Duodenal mucosa (tissue), 2 donors: ENCODE results near the gene TEX14.
A peak's percentile ranks its signal among the peaks of the same experiment; 100 is the strongest.

Source experiments
- H3K27ac ChIP-seq: one replicate; pipeline ENCODE4 v1.7.0; 2013; ENCODE audit warnings: low read depth, low read length
- H3K27me3 ChIP-seq, 2 donors: one replicate each; pipeline ENCODE4 v1.7.0; 2013; ENCODE audit warnings: low read length in 2 of 2, control low read depth in 1 of 2; ENCODE audit not compliant: insufficient read depth in 2 of 2, control insufficient read depth in 1 of 2
- H3K36me3 ChIP-seq, 2 donors: one replicate each; pipeline ENCODE4 v1.7.0; 2013; ENCODE audit warnings: low read length in 2 of 2, control low read depth in 1 of 2; ENCODE audit not compliant: insufficient read depth in 2 of 2, control insufficient read depth in 1 of 2
- H3K4me1 ChIP-seq, 2 donors: one replicate each; pipeline ENCODE4 v1.7.0; 2013; ENCODE audit warnings: low read length in 2 of 2, control low read depth in 1 of 2; ENCODE audit not compliant: insufficient read depth in 2 of 2, control insufficient read depth in 1 of 2
- H3K4me3 ChIP-seq, 2 donors: one replicate each; pipeline ENCODE4 v1.7.0; 2013; ENCODE audit warnings: low read length in 2 of 2, low read depth in 1 of 2
- H3K9ac ChIP-seq, 2 donors: one replicate each; pipeline ENCODE4 v1.7.0; 2013; ENCODE audit warnings: low read length in 2 of 2, low read depth in 1 of 2
- H3K9me3 ChIP-seq, 2 donors: one replicate each; pipeline ENCODE4 v1.7.0; 2013; ENCODE audit warnings: low read length in 2 of 2, control low read depth in 1 of 2; ENCODE audit not compliant: control insufficient read depth in 1 of 2

The TEX14 gene

DNA sequence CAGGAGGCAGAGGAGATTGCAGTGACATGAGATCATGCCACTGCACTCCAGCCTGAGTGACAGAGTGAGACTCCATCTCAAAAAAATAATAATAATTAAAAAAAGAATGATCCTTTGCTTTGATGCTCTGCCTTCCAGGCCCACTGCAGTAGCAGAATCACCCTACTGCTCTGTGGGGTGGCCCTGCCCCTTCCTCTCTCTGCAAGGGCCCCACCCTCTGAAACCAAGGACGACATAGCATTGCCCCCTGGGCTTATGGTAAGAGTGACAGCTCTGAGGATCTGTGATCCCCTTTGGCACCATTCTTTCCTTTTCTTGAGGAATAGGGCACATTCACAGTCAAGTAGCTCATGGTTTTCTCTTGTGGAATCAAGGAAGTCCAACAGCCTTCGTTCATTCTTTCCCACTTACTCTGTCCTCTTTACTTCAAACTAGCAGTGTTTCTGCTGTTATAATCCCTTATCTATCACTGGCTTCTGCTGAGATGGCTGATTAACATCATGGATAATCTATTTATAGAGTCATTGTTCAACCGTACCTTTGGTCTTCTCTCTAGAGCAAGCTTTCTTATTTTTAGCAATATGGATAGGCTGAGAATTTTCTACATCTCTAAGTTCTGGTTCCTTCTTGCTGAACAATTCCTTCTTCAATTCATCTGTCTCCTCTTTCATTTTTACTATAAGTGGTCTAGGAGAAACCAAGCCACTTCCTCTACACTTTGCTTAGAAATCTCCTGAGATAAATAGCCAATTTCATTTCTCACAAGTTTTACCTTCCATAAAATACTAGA lies 14.7 kb upstream of the TEX14 start:
- peaks cover 0 to 8% of the 10 kb centered on the region in 2 donors for H3K36me3 ChIP-seq
- no peak overlapping the region for H3K9ac ChIP-seq
- no peaks in the 10 kb centered on the region for H3K9me3 ChIP-seq
- H3K27ac ChIP-seq: no peak overlapping the region
- H3K27me3 ChIP-seq: no peaks in the 10 kb centered on the region
- H3K4me3 ChIP-seq: no peak overlapping the region
- no peaks in the 10 kb centered on the region for H3K4me1 ChIP-seq

DNA sequence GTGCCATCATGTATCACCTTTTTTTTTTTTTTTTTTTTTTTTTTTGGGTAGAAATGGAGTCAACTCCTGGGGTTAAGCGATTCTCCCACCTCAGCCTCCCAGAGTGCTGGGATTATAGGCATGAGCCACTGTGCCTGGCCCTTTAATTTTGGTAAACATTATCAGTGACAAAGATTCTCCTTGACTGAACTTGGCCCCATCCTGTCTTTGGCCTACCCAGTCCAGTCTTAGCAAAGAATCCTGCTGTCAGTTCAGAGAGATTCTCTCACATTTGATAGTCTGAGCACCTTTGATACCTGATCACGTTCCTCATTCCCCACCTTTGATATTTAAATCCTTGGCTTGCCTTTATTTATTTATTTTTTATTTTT lies 12.1 kb upstream of the TEX14 start:
- Histone ChIP-seq H3K27ac (no peak overlapping the region), H3K9ac (no peak overlapping the region), H3K4me1 (no peaks in the 10 kb centered on the region), H3K4me3 (no peak overlapping the region), H3K36me3 (peaks cover 0 to 4% of the 10 kb centered on the region in 2 donors), H3K9me3 (no peaks in the 10 kb centered on the region), H3K27me3 (no peaks in the 10 kb centered on the region)

GRCh38 chr17:58703137-58703915 lies 11.5 kb upstream of the TEX14 start:
- Histone ChIP-seq H3K27ac (no peak overlapping the region), H3K4me1 (no peaks in the 10 kb centered on the region), H3K9me3 (no peaks in the 10 kb centered on the region), H3K9ac (no peak overlapping the region), H3K36me3 (peaks cover 0 to 4% of the 10 kb centered on the region in 2 donors), H3K4me3 (no peak overlapping the region), H3K27me3 (no peaks in the 10 kb centered on the region)

DNA sequence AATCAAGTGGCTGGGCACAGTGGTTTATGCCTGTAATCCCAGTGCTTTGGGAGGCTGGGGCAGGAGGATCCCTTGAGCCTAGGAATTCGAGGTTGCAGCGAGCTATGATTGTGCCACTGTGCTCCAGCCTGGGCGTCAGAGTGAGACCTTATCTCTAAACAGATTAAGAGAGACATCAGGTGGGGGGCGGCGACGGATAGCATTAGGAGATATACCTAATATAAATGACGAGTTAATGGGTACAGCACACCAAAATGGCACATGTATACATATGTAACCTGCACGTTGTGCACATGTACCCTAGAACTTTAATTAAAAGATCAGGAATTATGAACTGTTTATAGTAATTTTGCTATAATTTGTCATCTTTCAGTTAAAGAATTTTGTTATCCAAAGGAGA lies 10.9 kb upstream of the TEX14 start:
- peaks cover 0 to 4% of the 10 kb centered on the region in 2 donors for H3K36me3 ChIP-seq
- no peak overlapping the region for H3K4me3 ChIP-seq
- H3K4me1 ChIP-seq: no peaks in the 10 kb centered on the region
- no peaks in the 10 kb centered on the region for H3K27me3 ChIP-seq
- H3K9me3 ChIP-seq: no peaks in the 10 kb centered on the region
- H3K27ac ChIP-seq: no peak overlapping the region
- no peak overlapping the region for H3K9ac ChIP-seq

- no peaks in the 10 kb centered on the region for H3K4me1 ChIP-seq
- H3K27me3 ChIP-seq: no peaks in the 10 kb centered on the region
- H3K9me3 ChIP-seq: no peaks in the 10 kb centered on the region
- no peak overlapping the region for H3K9ac ChIP-seq
- no peak overlapping the region for H3K27ac ChIP-seq
- no peak overlapping the region for H3K4me3 ChIP-seq
- peaks cover 0 to 4% of the 10 kb centered on the region in 2 donors for H3K36me3 ChIP-seq
Measured at GRCh38 chr17:58702045-58702476, 10.2 kb upstream of the TEX14 start.

DNA sequence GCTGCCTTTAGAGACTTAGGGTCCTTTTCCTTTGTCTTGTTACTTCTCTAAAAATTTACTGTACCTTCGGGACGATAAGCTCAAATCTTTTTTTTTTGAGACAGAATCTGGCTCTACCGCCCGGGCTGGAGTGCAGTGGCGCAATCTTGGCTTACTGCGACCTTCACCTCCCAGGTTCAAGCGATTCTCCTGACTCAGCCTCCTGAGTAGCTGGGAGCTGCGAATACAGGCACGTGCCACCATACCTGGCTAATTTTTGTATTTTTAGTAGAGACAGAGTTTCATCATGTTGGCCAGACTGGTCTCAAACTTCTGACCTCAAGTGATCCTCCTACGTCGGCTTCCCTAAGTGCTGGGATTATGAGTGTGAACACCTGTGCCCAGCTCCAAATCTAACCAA lies 7.9 kb upstream of the TEX14 start:
- Histone ChIP-seq H3K36me3 (peaks cover 4 to 5% of the 10 kb centered on the region in 2 donors), H3K9me3 (no peaks in the 10 kb centered on the region)

GRCh38 chr17:58694826-58695225 lies 3.0 kb upstream of the TEX14 start:
- H3K4me1 ChIP-seq: peaks cover 10 to 14% of the 10 kb centered on the region in 2 donors
- no peaks in the 10 kb centered on the region for H3K27me3 ChIP-seq
- H3K4me3 ChIP-seq: no peak overlapping the region
- no peaks in the 10 kb centered on the region for H3K9me3 ChIP-seq
- H3K36me3 ChIP-seq: peaks cover 0 to 5% of the 10 kb centered on the region in 2 donors
- H3K27ac ChIP-seq: no peak overlapping the region
- H3K9ac ChIP-seq: no peak overlapping the region

More for the DNA sequence above, 7.9 kb upstream of the TEX14 start:
- no peak overlapping the region for H3K9ac ChIP-seq
- no peak overlapping the region for H3K4me3 ChIP-seq
- H3K27me3 ChIP-seq: no peaks in the 10 kb centered on the region
- no peak overlapping the region for H3K27ac ChIP-seq
- H3K4me1 ChIP-seq: no peaks in the 10 kb centered on the region

DNA sequence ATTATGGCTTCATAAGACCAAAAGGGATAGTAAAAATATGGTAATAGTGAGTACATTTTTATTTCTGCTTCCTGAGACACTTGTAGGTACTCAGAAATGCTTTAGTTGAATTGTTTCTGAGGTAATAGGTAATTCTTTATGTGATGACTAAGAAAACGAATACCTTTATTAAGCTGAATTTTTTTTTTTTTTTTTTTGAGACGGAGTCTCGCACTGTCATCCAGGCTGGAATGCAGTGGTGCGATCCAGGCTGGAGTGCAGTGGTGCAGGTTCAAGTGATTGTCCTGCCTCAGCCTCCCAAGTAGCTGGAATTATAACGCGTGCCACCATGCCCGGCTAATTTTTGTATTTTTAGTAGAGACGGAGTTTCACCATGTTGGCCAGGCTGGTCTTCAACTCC lies 2.5 kb upstream of the TEX14 start:
- no peak overlapping the region for H3K4me3 ChIP-seq
- peaks cover 10 to 14% of the 10 kb centered on the region in 2 donors for H3K4me1 ChIP-seq
- H3K9ac ChIP-seq: no peak overlapping the region

GRCh38 chr17:58693751-58694150 lies 1.9 kb upstream of the TEX14 start:
- H3K9me3 ChIP-seq: no peaks in the 10 kb centered on the region
- H3K27me3 ChIP-seq: no peaks in the 10 kb centered on the region
- H3K4me3 ChIP-seq: peak overlapping the region in 1 of 2 donors; percentile 86
- H3K4me1 ChIP-seq: peaks cover 10 to 14% of the 10 kb centered on the region in 2 donors
- H3K9ac ChIP-seq: peak overlapping the region in 1 of 2 donors; percentile 7
- peaks cover 0 to 5% of the 10 kb centered on the region in 2 donors for H3K36me3 ChIP-seq
- H3K27ac ChIP-seq: no peak overlapping the region

More for the DNA sequence above, 2.5 kb upstream of the TEX14 start:
- Histone ChIP-seq H3K9me3 (no peaks in the 10 kb centered on the region), H3K27ac (no peak overlapping the region), H3K27me3 (no peaks in the 10 kb centered on the region), H3K36me3 (peaks cover 0 to 5% of the 10 kb centered on the region in 2 donors)

DNA sequence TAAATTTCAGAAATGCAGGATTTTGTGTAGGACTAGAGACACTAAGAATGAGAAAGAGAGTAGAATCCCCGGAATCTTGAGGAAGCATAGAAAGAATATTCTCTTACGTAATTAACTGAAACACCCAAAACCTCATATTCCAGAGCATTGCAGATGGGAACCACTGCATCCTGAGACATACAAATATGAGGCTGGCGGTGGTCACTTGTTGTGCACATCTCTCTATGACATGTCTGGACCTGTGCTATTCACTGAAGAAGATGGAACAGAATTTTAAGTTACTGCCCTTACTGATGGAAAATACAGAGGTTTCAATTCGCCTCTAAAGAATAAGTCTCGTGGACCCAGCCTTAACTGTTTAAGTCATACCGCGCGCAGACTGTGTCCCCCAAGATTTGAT lies 1.4 kb upstream of the TEX14 start:
- H3K9me3 ChIP-seq: no peaks in the 10 kb centered on the region
- H3K4me3 ChIP-seq: peak overlapping the region; percentile 85 to 86
- no peaks in the 10 kb centered on the region for H3K27me3 ChIP-seq
- H3K36me3 ChIP-seq: peaks cover 0 to 5% of the 10 kb centered on the region in 2 donors
- peaks cover 10 to 14% of the 10 kb centered on the region in 2 donors for H3K4me1 ChIP-seq
- H3K27ac ChIP-seq: no peak overlapping the region
- H3K9ac ChIP-seq: peak overlapping the region; percentile 65 to 76
